OCI-LY7 (cell line): Measurements from ENCODE around the gene ATG16L2.
"Not testable (repeated sequence)": the region's sequence is repeated elsewhere in the genome, so short reads cannot be mapped to it uniquely, and the experiment has no call there.

Experiments used
- CTCF ChIP-seq: fragments of 200-600 bp; sonication (generic); conservative IDR thresholded peaks from 2 replicates; pipeline ENCODE4 v1.5.1; 2014; ENCODE audit warnings: mild to moderate bottlenecking, antibody characterized with exemption, low read length, moderate library complexity, mixed read lengths
- EZH2phosphoT487 ChIP-seq: fragments of 200-600 bp; sonication (generic); IDR thresholded peaks from 2 replicates; pipeline ENCODE4 v1.6.1; 2018; ENCODE audit warnings: low read depth, borderline replicate concordance, mild to moderate bottlenecking, mixed run types, antibody characterized with exemption, low read length, moderate library complexity, mixed read lengths

GRCh38 chr11:72791228-72791627 is 23.0 kb upstream of the ATG16L2 start:
- TF ChIP-seq EZH2phosphoT487, CTCF: not testable (repeated sequence)
